OCI-LY1 (cell line): ENCODE measurements around the gene ST6GALNAC2.

Source experiments
- CTCF ChIP-seq: fragments of 200-600 bp; sonication (generic), shearing (Covaris generic); IDR thresholded peaks from 2 replicates; pipeline ENCODE4 v1.5.1; 2017; ENCODE audit warnings: mild to moderate bottlenecking, antibody characterized with exemption, low read length, moderate library complexity, mixed read lengths
- EZH2 ChIP-seq: fragments of 200-600 bp; sonication (generic), shearing (Covaris generic); IDR thresholded peaks from 2 replicates; pipeline ENCODE4 v1.8.0; 2017; ENCODE audit warnings: borderline replicate concordance, mixed run types, mild to moderate bottlenecking, antibody characterized with exemption, low read length, moderate library complexity, mixed read lengths

- no peak for TF ChIP-seq CTCF
- TF ChIP-seq EZH2, result no peak
Observed at GRCh38 chr17:76579281-76579680, 6.4 kb downstream of the ST6GALNAC2 start.
